HUES64 (cell line): Measurements from ENCODE around the gene ATAD5.
"Not testable (repeated sequence)": the region's sequence is repeated elsewhere in the genome, so short reads cannot be mapped to it uniquely, and the experiment has no call there.

Experiments used
- H3K27ac ChIP-seq: 2 replicates; pipeline ENCODE4 v1.7.0; 2013; ENCODE audit warnings: low read depth, low read length, inconsistent platforms
- H3K27me3 ChIP-seq: 2 replicates; pipeline ENCODE4 v1.6.1; 2013; ENCODE audit warnings: mild to moderate bottlenecking, low read length; ENCODE audit not compliant: insufficient read depth
- H3K36me3 ChIP-seq: 2 replicates; pipeline ENCODE4 v1.6.1; 2013; ENCODE audit warnings: mild to moderate bottlenecking, low read length; ENCODE audit not compliant: insufficient read depth
- H3K4me1 ChIP-seq: 2 replicates; pipeline ENCODE4 v1.6.1; 2013; ENCODE audit warnings: mild to moderate bottlenecking, low read length, moderate library complexity; ENCODE audit not compliant: insufficient read depth
- H3K4me3 ChIP-seq: 2 replicates; pipeline ENCODE4 v1.5.1; 2013; ENCODE audit warnings: mild to moderate bottlenecking, low read length, moderate library complexity
- H3K9ac ChIP-seq: 2 replicates; pipeline ENCODE4 v1.6.1; 2013; ENCODE audit warnings: mild to moderate bottlenecking, low read depth, low read length
- H3K9me3 ChIP-seq: 2 replicates; pipeline ENCODE4 v1.6.1; 2013; ENCODE audit warnings: low read depth, low read length; ENCODE audit not compliant: insufficient read depth
- WGBS: fragments of 150-250, 120-280 bp; methylation state at CpG from one replicate; pipeline ENCODE4 v1.1.7; 2013; ENCODE audit warnings: missing lambda C conversion rate; 5-methylcytosine and 5-hydroxymethylcytosine counted together

The ATAD5 gene

DNA sequence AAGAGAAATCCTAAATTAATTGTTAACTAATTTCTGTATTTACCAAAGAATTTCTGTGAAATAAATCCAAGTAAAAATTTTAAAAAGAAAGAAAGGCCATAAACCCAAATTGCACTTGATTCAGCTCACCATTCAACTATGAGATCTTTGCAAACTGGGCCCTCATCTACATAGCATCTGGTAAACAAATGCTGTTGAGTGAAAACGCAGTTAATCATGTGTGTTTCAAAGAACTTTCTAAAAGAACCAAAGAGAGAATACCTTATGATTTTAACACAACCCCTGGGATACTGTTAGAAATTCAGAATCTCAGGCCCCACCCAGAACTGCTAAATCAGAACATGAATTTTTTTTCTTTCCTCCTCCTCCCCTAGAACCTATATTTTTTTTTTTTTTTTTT is 23.9 kb upstream of the ATAD5 start:
- Histone ChIP-seq H3K4me3 (no peak overlapping the region), H3K4me1 (peaks cover 8% of the 10 kb centered on the region; the same call in 1 of the 2 replicates), H3K9ac (no peak overlapping the region), H3K27me3 (no peaks in the 10 kb centered on the region), H3K36me3 (peaks cover 22% of the 10 kb centered on the region), H3K27ac (no peak overlapping the region), H3K9me3 (no peaks in the 10 kb centered on the region; the same call in 1 of the 2 replicates)
- 73% methylated on average over 1 of the region's 1 CpG for WGBS

DNA sequence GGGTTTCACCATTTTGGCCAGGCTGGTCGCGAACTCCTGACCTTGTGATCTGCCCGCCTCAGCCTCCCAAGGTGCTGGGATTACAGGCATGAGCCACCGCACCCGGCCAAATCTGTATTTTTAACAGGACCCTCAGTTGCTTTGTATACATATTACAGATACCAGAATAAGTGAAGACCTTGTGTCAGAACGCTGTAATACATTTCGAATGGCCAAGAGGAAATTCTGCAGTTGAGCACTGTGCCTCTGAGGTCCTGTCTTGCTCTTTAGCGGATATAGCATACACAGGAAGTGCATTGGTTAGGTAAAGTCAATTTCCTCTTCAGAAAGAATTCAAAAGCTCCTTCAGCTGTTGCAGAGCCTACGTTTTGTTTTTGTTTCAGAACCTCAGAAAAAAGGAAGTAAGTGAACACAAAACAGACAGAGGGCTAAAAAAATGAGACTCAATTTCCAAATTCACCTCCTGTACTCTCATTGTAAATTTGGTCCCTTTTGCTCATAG is 22.9 kb upstream of the ATAD5 start:
- H3K9me3 ChIP-seq = no peaks in the 10 kb centered on the region; the same call in 1 of the 2 replicates
- H3K36me3 ChIP-seq = peaks cover 13% of the 10 kb centered on the region
- no peak overlapping the region for H3K4me3 ChIP-seq
- WGBS = 91% methylated on average over 9 of the region's 9 CpGs
- peaks cover 8% of the 10 kb centered on the region; the same call in 1 of the 2 replicates for H3K4me1 ChIP-seq
- no peaks in the 10 kb centered on the region for H3K27me3 ChIP-seq
- no peak overlapping the region for H3K27ac ChIP-seq
- H3K9ac ChIP-seq = no peak overlapping the region

DNA sequence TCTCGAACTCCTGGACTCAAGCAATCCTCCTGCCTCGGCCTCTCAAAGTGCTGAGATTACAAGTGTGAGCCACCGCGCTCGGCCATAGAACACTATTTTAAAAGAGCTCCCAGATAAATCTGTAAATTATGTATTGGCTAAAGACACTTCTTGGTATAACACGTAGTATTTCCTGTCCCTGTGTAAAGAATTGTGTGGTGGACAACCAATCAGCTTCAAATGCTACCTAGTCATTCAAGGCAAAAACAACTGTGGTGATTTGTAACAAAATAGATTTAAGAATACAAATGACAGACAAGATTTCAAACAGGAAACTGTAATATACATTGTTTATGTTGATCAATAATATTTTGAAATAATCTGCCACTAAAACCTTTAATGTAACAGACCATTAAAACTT is 21.9 kb upstream of the ATAD5 start:
- peaks cover 5% of the 10 kb centered on the region for H3K36me3 ChIP-seq
- no peak overlapping the region for H3K27ac ChIP-seq
- peaks cover 8% of the 10 kb centered on the region; the same call in 1 of the 2 replicates for H3K4me1 ChIP-seq
- H3K4me3 ChIP-seq = no peak overlapping the region
- H3K27me3 ChIP-seq = no peaks in the 10 kb centered on the region
- no peak overlapping the region for H3K9ac ChIP-seq
- WGBS = 99% methylated on average over 6 of the region's 6 CpGs
- no peaks in the 10 kb centered on the region for H3K9me3 ChIP-seq

DNA sequence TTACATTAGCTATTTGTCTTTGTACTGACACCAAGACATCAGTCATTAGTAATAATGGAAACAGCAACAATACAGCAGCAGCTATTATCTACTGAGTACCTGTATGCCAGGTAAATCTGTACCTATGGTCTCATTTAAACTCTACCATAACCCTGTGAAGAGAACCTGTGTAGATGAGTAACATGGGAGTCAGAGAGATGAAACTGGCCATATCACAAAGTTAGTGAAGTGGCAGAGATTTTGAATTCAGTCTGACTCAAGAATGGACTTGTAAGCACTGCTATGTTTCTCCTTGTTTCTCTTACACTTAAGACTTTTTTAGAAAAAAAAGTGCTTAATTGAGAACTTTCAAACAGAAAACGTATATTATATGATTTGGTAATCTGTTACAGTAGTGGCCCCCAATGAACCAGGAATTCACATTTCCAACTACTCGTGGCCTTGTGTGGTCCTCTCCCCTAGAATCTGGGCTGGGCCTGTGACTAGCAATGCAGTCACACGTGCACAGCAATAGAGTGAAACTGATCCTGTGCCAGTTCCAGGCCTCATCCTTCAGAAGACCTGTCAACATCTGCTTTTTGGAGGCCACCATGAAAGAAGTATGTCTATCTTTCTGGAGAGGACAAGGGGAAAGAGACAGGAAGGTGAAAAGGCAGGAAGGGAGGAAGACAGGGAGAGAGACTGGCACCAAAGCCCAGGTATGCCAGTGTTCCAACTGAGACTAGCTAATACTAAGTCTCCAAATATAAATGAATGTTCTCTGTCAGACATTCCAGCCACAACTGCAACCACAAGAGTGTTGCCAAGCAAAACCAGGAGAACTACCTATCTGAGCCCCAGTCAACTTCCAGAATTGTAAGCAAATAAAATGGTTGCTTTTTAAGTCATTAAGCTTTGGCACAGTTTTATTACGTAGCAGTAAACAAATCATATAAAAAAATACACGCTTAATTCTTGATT is 19.3 kb upstream of the ATAD5 start:
- Histone ChIP-seq H3K27me3 (no peaks in the 10 kb centered on the region), H3K4me1 (peaks cover 5% of the 10 kb centered on the region; the same call in 1 of the 2 replicates), H3K27ac (no peak overlapping the region), H3K36me3 (peaks cover 5% of the 10 kb centered on the region), H3K9me3 (no peaks in the 10 kb centered on the region), H3K9ac (no peak overlapping the region), H3K4me3 (no peak overlapping the region)
- WGBS = 95% methylated on average over 4 of the region's 5 CpGs

DNA sequence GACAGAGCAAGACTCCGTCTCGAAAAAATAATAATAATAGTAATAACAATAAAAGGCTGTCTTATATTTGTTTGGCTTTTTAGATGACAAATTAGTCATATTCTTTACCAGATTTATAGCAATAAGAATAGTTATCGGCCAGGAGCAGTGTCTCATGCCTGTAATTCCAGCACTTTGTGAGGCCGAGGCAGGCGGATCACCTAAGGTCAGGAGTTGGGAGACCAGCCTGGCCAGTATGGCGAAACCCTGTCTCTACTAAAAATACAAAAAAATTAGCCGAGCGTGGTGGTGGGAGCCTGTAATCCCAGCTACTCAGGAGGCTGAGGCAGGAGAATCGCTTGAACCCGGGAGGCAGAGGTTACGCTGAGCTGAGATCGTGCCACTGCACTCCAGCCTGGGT is 17.5 kb upstream of the ATAD5 start:
- H3K9me3 ChIP-seq, H3K4me1 ChIP-seq, H3K27me3 ChIP-seq, H3K27ac ChIP-seq, H3K9ac ChIP-seq, H3K36me3 ChIP-seq, H3K4me3 ChIP-seq: not testable (repeated sequence)
- WGBS = 94% methylated on average over 10 of the region's 12 CpGs

DNA sequence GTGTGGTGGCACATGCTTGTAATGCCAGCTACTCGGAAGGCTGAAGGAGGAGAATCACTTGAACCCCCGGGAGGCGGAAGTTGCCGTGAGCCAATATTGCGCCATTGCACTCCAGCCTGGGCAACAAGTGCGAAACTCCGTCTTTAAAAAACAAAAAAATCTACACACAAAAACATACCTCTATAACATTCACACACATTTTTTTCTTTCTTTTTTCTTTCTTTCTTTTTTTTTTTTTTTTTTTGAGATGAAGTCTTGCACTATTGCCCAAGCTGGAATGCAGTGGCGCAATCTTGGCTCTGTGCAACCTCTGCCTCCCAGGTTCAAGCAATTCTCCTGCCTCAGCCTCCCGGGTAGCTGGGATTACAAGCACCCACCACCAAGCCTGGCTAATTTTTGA is 16.9 kb upstream of the ATAD5 start:
- H3K9ac ChIP-seq, H3K9me3 ChIP-seq, H3K36me3 ChIP-seq, H3K4me1 ChIP-seq, H3K4me3 ChIP-seq, H3K27ac ChIP-seq, H3K27me3 ChIP-seq: not testable (repeated sequence)
- 95% methylated on average over 9 of the region's 9 CpGs for WGBS

DNA sequence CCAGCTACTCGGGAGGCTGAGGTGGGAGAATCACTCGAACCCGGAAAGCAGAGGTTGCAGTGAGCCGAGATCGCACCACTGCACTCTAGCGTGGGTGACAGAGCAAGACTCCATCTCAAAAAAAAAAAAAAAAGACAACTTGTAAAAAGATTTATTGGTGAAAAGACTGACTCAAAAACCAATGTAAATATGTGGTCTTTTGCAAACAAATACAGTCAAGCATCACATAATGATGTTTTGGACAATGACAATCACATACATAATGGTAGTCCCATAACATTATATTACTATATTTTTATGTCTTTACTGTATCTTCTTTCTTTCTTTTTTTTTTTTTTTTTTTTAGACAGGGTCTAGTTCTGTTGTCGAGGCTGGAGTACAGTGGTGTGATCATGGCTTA is 15.6 kb upstream of the ATAD5 start:
- over 99% methylated on average over 7 of the region's 7 CpGs for WGBS
- H3K9me3 ChIP-seq = no peaks in the 10 kb centered on the region
- H3K36me3 ChIP-seq = 0 out of 2 replicates have a peak, but pooled peaks cover 5% of the 10 kb centered on the region

DNA sequence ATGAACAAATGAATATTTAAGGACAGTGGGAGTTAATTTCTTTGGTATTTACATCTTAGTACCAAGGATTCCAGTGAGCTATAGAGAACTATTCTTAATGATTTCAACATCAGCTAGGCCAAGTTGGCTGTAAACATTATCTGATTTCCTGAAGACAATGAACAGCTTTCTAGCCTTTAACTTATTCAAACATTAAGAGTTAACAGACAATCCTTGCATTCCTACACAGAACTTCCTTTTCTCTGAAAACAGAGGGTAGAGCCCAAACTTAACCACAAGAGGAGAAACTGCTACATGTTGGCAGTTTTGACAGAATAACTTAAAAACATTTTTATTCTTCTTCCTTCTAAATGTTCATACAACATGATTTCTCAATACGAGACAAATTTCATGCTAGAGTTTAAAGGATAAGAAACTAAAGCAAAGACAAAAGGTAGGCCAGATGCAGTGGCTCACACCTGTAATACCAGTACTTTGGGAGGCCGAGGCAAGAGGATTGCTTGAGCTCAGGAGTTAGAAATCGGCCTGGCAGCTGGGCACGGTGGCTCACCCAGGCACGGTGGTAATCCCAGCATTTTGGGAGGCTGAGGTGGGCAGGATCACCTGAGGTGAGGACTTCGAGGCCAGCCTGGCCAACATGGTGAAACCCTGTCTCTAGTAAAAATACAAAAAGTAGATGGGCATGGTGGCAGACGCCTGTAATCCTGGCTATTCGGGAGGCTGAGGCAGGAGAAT is 11.6 kb upstream of the ATAD5 start:
- no peak overlapping the region for H3K9ac ChIP-seq
- 94% methylated on average over 8 of the region's 8 CpGs for WGBS

More for the DNA sequence above, 15.6 kb upstream of the ATAD5 start:
- Histone ChIP-seq H3K9ac (no peak overlapping the region), H3K4me1 (no peaks in the 10 kb centered on the region), H3K27ac (no peak overlapping the region), H3K4me3 (no peak overlapping the region), H3K27me3 (no peaks in the 10 kb centered on the region)

DNA sequence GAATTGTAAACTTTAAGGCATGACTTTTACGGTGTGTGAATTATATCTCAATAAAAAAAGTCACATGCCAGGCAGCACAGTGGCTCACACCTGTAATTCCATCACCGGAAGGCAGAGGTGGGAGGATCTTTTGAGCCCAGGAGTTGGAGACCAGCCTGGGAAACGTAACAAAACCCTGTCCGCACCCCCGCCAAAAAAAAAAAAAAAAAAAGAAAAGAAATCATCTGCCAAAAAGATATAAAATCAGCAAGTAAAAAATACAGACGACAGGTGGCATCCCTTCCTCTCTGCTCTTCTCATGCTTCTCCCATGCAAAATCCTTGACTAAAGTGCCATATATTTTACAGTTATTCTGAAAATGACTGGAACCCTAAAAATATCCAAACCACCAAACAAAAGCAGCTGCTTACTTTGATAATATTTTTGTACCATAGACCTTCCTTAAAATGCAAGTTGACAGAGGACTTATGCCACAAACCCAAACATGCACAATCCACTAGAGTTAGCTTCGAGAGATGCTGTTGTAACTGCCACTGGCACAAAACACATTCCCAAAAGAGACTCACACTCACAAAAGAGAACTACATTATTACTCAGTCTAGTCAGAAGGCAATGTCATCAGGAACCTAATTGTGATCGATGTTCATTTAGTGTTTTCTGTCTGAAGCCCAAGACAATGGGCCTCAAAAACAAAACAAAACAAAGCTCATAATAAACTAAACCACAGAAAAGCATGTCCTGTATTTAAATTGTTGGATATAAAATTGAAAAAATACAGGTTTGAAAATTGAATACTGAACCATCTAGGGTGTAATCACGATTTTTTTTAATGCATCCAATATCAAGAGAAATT is 9.7 kb upstream of the ATAD5 start:
- Histone ChIP-seq H3K27me3 (no peaks in the 10 kb centered on the region), H3K4me3 (no peak overlapping the region), H3K9me3 (no peaks in the 10 kb centered on the region), H3K27ac (no peak overlapping the region), H3K36me3 (0 out of 2 replicates have a peak, but pooled peaks cover 5% of the 10 kb centered on the region), H3K9ac (no peak overlapping the region), H3K4me1 (0 out of 2 replicates have a peak, but pooled peaks cover 9% of the 10 kb centered on the region)
- 83% methylated on average over 7 of the region's 9 CpGs for WGBS

More for the DNA sequence above, 11.6 kb upstream of the ATAD5 start:
- Histone ChIP-seq H3K9me3 (no peaks in the 10 kb centered on the region), H3K4me3 (no peak overlapping the region), H3K4me1 (0 out of 2 replicates have a peak, but pooled peaks cover 5% of the 10 kb centered on the region), H3K36me3 (0 out of 2 replicates have a peak, but pooled peaks cover 5% of the 10 kb centered on the region), H3K27me3 (no peaks in the 10 kb centered on the region), H3K27ac (no peak overlapping the region)

DNA sequence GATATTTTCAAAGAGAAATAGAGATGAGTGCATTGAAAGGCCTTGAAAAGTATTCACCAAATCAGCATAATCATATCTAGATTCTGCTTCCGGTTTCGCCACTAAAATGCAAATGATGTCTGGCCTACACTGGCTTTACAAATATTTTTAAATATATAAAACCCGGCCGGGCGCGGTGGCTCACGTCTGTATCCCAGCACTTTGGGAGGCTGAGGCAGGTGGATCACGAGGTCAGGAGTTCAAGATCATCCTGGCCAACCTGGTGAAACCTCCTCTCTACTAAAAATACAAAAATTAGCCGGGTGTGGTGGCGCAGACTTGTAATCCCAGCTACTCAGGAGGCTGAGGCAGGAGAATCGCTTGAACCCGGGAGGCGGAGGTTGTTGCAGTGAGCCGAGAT is 8.8 kb upstream of the ATAD5 start:
- not testable (repeated sequence) for H3K9ac ChIP-seq, H3K9me3 ChIP-seq, H3K4me3 ChIP-seq, H3K36me3 ChIP-seq, H3K4me1 ChIP-seq, H3K27ac ChIP-seq, H3K27me3 ChIP-seq
- WGBS = 94% methylated on average over 14 of the region's 14 CpGs
